Measurements from ENCODE around the gene CRNN.

CRNN gene

GRCh38 chr1:152419917-152420316 is 5.9 kb upstream of the CRNN start:
- no peak for DNase-seq (ENCODE audit: low spot score)

- DNase-seq (ENCODE audit: low spot score) = no peak
These were observed 1.6 kb upstream of the CRNN start for GRCh38 chr1:152415454-152416227.

- no peak for DNase-seq (ENCODE audit: low spot score)
These were observed 1.3 kb downstream of the CRNN start for GRCh38 chr1:152412756-152413155.

- DNase-seq (ENCODE audit: low spot score) = no peak
These were observed 2.9 kb downstream of the CRNN start for GRCh38 chr1:152411134-152411533.

GRCh38 chr1:152410599-152410998 is 3.5 kb downstream of the CRNN start:
- no peak for DNase-seq (ENCODE audit: low spot score)

GRCh38 chr1:152410028-152410427 is 4.0 kb downstream of the CRNN start:
- no peak for DNase-seq (ENCODE audit: low spot score)

- DNase-seq (ENCODE audit: low spot score) = no peak
These were observed 5.4 kb downstream of the CRNN start for GRCh38 chr1:152408664-152409063.

- DNase-seq (ENCODE audit: low spot score) = no peak
These were observed 15.0 kb downstream of the CRNN start for GRCh38 chr1:152398812-152399698.

- DNase-seq (ENCODE audit: low spot score) = no peak
These were observed 16.6 kb downstream of the CRNN start for GRCh38 chr1:152397474-152397873.

- no peak for DNase-seq (ENCODE audit: low spot score)
These were observed 19.9 kb downstream of the CRNN start for GRCh38 chr1:152394151-152394550.

- DNase-seq (ENCODE audit: low spot score) = no peak
These were observed 21.2 kb downstream of the CRNN start for GRCh38 chr1:152392909-152393308.

GRCh38 chr1:152388889-152389288 is 25.2 kb downstream of the CRNN start:
- DNase-seq (ENCODE audit: low spot score) = no peak

- no peak for DNase-seq (ENCODE audit: low spot score)
These were observed 27.1 kb downstream of the CRNN start for GRCh38 chr1:152386940-152387339.

- no peak for DNase-seq (ENCODE audit: low spot score)
These were observed 33.1 kb downstream of the CRNN start for GRCh38 chr1:152380932-152381331.

GRCh38 chr1:152374451-152374850 is 39.6 kb downstream of the CRNN start:
- no peak for DNase-seq (ENCODE audit: low spot score)

GRCh38 chr1:152372672-152373071 is 41.4 kb downstream of the CRNN start:
- DNase-seq (ENCODE audit: low spot score) = no peak

GRCh38 chr1:152367436-152367835 is 46.6 kb downstream of the CRNN start:
- DNase-seq (ENCODE audit: low spot score) = no peak

GRCh38 chr1:152359906-152360305 is 54.2 kb downstream of the CRNN start, which contains the start of gene FLG2:
Gene FLG2 (minus strand): TSS chr1:152360006. CDS start chr1:152358884, 1,122 bp downstream.
- no peak for DNase-seq (ENCODE audit: low spot score)

Data from kidney capillary endothelial cell (primary cell).